Skeletal muscle cell (primary cell): ENCODE data around the gene GDAP1L1.

Experiments
- DNase-seq: peaks from one replicate; pipeline ENCODE4 v3.0.0-alpha.2; 2010; ENCODE audit warnings: low read depth
- H3K4me3 ChIP-seq: 2 replicates; pipeline ENCODE4 v1.5.1; 2011; ENCODE audit warnings: low read depth, mild to moderate bottlenecking, control low read depth, low read length, moderate library complexity

The GDAP1L1 gene

DNA sequence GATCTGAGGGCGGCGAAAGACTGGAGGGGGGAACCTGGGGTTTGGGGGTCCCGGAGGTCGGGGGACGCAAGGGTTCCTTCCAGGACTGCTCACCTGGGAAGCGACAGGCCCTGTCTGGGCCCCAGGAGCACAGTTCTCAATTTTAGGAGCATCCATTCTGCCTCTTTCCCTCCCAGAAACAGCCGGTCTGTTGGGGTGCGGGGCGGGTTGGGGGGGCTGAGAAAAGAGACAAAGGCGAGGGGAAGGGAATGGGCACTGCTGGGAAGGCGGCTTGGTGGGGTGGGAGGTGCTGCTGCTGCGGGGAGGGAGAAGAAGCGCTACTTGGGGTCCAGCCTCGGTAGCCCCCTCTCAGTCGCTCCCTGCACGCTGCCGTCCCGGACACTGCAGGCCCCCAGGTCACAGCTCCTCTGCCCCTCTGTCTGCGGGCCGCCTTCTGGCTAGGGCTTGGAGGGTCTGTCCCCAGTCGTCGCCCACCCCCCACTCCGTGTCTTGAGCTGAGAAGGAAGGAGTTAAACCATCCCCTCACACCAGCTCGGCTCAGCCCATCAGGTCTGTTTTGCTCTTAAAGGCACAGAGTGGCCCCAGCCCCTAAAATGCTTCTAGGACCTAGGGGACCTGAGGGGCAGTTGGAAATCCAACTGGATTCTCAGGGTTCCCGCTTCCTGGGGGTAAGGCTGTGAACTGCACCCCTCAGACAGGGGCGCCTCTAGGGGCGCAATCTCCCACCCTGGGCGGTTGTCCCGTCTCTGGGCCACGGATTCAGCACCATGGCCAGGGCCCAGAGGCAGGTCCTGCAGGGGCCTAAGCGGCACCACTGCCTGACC, 690 bp downstream of the GDAP1L1 start:
- no peak overlapping the region for H3K4me3 ChIP-seq
- DNase-seq: peak; percentile 1

DNA sequence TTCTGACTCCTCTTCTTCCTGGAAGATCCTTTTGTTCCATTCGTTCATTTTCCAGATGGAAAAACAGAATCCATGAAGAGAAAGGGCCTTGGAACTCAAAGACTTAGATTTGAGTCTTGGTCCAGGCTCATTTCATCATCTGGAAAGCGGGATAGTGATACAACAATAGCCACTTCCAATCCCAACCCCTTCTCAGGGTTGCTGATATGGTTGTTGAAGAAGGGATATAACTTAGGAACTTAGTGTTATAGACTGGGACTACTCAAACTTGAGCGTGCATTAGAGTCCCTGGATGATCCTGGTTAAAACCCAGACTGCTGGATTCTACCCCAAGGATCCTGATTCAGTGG, 1.3 kb downstream of the GDAP1L1 start:
- H3K4me3 ChIP-seq: no peak overlapping the region
- no peak for DNase-seq

DNA sequence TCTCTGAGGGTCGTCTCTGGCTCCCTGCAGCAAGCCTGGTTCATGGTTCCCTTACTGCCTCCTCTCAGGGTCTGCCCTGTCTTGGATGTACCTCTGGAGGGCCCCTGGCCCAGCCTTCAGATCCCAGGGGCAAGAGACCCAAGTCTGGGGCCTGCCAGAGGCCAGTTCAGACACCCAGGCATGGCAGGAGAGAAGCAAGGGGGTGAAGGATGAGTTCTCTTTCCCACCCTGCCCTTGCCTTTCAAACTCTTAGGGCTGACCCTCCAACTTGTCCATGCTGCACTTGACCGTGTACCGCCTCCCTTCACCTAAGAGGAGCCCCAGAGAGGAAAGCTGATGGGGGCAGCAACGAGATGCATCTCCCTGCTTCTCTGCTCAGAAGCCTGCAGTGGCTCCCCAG, 4.2 kb downstream of the GDAP1L1 start:
- no peak overlapping the region for H3K4me3 ChIP-seq
- DNase-seq: no peak

DNA sequence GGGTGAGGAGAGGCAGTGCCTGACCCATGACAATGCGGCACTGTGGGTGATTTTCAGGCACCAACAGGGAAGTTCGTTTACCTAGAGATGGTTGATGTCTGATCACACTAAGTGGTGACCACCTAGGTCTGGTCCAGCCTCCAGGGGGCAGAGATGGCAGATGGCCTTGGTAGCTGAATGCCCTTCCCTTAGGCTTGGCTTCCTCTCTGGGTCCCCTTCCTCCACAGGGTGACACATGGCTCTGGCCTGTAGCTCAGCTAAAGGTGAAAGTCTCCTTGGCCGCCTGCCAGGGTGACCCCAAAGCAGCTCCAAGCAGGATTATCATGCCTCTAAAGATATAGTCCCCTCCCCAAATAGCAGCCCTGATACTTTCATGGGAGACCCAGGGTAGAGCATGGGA, 6.4 kb downstream of the GDAP1L1 start:
- no peak overlapping the region for H3K4me3 ChIP-seq
- no peak for DNase-seq

DNA sequence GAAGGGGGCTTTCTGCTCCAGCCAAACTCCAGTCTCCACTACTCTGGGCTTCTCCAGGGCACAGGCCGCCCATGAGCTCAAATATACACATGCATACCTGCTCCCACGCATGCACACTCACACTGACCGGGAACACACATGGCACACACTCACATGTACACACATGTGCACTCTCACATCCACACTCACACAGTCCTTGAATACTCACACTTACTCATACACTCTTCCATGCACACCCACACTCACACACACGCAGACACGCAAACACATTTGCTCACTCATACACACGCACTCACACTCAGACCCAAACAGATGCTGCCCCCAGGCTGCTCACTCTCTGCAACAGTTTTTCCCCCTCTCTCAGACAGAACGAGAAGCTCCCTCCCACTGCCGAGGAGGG, 7.0 kb downstream of the GDAP1L1 start:
- DNase-seq: no peak
- no peak overlapping the region for H3K4me3 ChIP-seq

DNA sequence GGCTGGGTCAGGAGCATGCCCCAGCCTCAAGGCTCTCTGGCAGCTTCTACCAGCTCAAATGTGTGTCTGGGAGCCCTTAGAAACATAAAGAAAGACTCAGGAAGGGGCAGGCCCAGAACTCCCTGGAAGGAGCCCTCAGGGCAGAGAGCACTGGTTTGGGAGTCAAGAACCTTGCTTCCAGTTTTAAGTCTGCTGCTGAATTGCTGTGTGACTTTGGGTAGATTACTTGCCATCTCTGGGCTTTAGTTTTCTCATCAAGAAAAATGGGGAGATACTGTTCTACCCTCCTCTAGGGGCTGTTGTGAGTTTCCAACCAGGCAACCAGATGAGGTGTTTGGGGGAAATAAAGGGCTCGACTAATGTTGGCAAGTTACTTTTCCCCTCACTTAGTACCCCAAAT, 8.8 kb downstream of the GDAP1L1 start:
- H3K4me3 ChIP-seq: no peak overlapping the region

DNA sequence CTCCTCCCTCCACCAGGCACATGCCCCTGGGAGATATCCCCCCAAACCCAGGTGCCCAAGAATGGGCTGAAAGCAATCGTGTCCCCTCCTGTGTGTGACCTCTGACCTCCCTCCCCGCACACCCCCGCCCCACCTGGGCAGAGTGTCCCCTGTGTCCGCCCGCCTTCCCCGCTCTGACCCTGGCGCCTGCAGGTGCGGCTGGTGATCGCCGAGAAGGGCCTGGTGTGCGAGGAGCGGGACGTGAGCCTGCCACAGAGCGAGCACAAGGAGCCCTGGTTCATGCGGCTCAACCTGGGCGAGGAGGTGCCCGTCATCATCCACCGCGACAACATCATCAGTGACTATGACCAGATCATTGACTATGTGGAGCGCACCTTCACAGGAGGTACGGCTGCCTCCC, 9.9 kb downstream of the GDAP1L1 start:
- no peak overlapping the region for H3K4me3 ChIP-seq
- no peak for DNase-seq

More for the DNA sequence above, 8.8 kb downstream of the GDAP1L1 start:
- DNase-seq: no peak

DNA sequence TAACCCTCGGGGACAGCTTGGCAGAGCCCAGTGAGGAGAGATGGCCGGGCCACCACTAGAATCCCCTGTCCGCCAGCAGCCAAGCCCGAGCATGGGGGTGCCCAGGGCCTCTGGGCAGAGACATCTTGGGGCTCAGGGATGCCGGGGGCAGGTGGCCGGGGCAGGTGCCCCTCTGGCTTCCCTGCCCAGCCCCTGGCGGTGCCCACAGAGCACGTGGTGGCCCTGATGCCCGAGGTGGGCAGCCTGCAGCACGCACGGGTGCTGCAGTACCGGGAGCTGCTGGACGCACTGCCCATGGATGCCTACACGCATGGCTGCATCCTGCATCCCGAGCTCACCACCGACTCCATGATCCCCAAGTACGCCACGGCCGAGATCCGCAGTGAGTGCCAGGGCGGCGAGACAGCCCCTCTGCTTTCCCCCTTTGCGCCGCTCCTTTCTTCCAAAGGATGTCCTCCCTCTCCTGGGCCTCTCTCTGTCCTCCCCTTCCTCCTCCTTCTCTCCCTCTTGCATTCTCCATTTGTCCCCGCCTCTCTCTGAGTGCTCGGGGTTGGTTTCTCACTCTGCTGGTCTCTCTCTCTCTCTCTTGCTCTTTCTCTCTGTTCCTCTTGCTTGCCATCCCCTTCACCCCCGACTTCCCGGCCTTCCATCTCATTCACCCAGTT, 11.2 kb downstream of the GDAP1L1 start:
- no peak overlapping the region for H3K4me3 ChIP-seq
- no peak for DNase-seq

DNA sequence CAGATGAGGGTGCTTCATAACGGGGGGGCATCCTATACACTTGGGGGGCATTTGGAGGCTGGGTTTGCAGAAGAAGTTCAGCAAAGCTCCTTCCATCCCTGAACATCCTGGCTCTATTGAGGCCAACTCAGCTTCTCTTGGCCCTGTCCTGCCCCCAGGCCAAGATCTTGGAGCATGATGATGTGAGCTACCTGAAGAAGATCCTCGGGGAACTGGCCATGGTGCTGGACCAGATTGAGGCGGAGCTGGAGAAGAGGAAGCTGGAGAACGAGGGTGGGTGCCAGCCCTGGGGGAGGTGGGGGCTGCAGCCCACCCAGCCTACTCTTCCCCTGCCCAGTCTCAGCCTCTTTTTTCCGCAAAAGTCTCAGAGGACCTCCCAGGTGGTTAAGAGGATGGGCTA, 17.2 kb downstream of the GDAP1L1 start:
- no peak for DNase-seq
- no peak overlapping the region for H3K4me3 ChIP-seq

DNA sequence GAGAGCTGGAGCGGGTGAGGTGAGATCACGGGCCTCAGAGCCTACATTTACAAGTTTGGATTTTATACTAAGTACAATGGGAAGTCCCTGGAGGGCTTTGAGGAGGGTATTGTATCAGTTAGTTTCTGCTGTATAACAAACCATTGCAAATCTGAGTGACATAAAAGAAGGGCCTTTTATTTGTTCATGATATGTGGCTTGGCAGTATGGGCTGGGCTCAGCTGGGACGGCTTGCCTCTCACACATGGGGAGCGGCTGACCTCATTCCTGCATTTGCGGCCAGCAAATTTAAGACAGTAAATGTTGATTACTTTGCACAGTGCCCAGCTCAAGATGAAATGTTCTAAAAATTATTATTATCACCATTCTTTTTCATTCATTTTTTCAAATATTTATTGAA, 21.7 kb downstream of the GDAP1L1 start:
- no peak overlapping the region for H3K4me3 ChIP-seq
- no peak for DNase-seq

DNA sequence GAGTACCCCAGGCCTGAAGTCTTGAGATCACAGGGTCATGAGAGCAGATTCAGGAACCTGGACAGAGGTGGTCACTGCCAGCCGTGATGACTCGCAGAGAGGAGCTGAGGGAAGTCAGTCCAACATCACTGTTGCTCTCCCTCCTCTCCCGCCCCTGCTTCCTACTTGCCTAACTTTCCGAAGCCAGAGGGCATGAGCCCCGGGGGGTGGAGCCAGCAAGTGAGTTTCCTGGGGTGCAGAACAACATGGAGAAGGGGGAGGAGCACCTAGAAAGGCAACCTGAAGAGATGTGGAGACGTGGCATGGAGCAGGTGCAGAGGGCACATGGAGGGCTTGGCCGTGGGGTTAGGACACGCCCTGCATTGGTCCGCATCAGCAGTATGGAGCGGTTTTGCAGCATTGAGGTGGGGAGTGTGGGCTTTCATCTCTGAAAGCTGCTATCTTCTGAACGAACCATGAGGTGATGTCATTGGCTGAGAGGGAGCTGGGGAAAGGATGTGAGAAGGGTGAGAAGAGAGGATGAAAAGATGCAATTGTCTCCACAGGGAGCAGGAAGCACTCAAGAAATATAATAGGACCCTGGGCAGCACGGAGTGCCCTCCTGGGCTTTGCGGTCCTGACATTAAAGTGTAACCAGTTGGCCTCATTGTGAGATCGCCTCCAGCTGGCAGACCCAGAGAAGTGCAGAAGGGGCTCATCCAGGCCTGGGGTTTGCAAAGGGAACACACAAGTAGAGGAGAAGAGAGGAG, 25.0 kb downstream of the GDAP1L1 start:
- no peak for DNase-seq
- no peak overlapping the region for H3K4me3 ChIP-seq

DNA sequence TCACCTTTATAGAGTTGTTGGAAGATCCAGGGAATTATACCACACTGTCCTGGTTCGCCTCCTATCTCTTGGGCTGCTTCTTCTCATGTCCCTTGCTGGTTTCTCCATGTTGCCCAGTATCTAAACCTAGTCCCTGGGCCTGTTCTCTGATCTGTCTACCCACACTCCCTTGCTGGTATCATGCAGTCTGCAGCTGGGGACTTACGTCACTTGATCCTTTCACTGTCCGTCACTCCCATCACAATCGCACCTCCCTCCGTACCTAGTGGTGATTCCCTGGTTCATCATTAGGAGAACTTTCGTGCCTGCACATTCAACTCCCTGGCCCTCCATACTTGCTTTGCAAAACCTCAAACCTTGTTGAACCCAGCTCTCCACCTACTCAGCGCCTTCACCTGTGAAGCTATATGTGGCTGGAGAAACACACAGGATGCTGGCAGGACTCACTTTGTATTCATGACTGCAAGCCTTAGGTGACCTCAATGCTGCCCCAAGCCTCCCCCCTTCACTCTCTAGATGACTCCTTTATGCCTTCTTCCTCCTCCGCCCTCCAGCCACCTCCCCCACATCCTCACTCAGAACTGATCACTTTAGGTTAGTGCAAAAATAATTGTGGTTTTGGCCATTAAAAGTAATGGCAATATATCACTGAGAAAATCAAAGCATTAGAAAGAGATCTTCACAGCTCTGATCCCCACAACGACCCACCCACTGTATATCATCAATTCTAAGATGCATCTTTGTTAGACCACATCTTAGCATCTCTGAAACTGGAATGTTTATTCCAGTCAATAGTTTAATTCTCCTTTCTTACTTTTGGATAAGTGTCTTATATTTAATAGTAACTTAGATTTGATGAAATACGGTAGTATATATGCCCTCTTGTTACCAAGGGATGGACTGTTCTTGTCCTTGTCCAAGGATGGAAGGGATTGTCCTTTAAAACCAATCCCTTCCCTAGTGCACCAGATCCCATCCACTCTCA, 26.4 kb downstream of the GDAP1L1 start:
- no peak for DNase-seq
- H3K4me3 ChIP-seq: no peak overlapping the region

DNA sequence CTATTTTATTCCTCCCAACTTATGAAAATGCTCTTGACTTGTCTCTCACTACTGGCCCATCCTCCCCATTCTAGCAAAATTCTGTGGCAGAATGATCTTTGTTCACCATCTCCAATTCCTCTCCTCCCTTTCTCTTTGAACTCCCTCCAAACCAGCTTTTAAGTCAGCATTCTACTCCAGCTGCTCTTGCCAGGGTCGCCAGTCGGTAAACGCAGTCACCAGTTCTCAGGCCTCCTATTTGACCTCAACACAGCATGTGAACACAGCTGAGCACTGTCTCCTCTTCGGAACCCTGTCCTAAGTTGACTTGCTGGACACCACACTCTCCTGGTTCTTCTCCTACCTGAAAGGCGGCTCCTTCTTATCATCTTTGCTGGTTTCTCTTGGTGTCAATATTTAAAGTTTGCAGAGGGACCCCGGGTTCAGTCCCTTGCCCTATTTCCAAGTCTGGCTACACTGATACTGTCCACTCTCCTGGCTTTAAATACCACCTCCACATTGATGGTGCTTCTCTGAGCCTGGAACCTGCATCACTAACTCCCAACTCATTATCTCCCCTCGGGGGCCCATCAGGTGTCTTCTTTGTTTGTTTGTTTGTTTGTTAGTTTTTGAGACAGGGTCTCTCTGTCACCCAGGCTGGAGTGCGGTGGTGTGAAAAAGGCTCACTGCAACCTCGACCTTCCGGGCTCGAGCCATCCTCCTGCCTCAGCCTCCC, 27.4 kb downstream of the GDAP1L1 start:
- H3K4me3 ChIP-seq: no peak overlapping the region
- no peak for DNase-seq

DNA sequence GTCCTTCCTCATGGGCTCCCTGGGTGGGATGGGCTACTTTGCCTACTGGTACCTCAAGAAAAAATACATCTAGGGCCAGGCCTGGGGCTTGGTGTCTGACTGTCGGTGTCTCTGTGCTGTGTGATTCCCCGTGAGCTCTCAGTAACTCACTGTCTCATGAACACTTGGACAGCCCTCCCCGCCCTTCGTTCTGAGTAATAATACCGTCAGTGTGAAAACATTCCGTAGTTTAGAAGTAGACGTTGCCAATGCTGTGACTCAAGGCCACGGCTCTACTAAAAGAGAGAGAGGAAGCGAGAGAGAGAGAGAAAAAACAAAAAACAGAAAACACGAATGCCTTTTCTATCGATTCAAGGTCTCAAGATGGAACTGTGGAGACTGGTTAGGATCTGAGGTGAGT, 32.1 kb downstream of the GDAP1L1 start:
- peak; percentile 43 for DNase-seq
- H3K4me3 ChIP-seq: no peak overlapping the region

DNA sequence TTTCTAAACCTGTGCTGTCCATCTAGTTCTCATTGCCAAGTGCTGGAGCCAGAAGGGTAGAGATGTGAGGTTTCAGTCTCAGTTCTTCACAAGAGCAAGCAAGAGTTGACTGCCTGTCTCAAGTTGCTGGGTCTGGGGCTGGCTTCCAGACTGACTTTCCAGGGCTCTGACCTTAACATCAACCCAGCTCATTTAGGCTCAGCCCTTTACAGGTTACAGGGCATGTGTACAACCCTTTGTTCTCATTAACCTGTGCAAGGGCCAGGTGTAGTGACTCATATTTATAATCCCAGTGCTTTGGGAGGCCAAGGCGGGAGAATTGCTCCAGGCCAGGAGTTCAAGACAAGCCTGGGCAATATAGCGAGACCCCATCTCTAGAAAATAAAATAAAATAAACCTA, 33.3 kb downstream of the GDAP1L1 start:
- no peak for DNase-seq
- no peak overlapping the region for H3K4me3 ChIP-seq

DNA sequence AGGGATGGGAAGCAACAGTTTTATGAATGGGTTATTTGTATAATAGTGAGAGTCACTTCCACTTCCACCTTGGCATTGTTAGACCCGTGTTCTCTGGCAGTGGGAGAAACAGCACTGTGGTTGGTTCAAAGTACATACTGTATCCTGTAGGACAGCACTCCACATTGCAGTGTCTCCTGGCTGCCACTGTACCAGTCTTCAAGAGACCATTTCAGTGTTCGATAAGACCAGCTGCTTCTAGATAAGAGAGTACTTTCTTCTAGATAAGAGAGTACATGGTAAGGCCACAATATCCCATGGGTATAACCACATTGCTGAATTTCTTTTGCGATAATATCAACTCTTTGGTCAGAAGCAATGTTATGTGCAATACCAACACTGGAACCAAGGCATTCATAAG, 35.1 kb downstream of the GDAP1L1 start:
- no peak for DNase-seq
- no peak overlapping the region for H3K4me3 ChIP-seq

DNA sequence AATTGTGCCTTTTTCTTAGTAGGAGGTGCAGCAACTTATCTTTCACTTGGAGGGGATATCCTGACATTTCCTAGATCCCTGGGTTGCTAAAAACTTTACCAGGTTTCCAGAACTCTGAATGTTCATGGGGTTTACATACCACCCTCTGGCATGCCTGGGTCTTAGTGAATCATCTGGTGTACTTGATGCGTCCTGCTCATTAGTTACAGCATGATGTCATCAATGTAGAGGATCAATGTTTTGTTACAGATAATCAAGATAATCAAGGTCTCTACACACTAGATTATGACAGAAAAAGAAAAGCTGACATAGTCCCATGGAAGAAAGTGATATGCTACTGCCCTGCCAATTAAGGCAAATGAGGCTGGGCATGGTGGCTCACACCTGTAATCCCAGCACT, 36.9 kb downstream of the GDAP1L1 start:
- DNase-seq: no peak
- no peak overlapping the region for H3K4me3 ChIP-seq

DNA sequence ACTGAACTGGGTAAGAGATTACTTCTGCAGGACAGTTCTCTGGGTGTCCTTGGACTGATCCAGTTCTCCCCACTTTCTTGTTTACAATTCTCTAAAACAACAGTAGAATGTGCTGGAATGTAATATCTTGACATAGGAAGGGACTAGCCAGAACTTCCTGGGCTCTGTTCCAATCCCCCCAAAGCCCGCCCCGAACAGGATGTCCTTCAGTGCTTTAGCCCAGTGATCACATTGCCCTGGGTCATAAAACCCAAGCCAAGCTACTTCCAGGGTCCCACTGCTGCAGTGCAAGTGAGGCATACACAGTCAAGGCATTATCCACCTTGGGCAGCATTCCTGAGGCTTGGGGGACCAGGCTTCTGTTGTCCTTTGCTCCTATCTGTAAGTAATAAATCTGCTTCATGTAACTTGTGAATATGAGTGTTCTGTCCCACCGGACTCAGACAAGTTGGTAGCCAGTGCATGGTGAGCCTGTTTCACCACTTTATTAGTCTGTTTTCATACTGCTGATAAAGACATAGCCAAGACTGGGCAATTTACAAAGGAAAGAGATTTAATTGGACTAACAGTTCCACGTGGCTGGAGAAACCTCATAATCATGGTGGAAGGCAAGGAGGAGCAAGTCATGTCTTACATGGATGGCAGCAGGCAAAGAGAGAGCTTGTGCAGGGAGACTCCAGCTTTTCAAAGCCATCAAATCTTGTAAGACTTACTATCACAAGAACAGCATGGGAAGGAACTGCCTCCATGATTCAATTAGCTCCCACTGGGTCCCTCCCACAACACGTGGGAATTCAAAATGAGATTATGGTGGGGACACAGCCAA, 40.4 kb downstream of the GDAP1L1 start:
- DNase-seq: peak; percentile 10
- no peak overlapping the region for H3K4me3 ChIP-seq
